Measurements from ENCODE around the gene PDLIM7.

DNA sequence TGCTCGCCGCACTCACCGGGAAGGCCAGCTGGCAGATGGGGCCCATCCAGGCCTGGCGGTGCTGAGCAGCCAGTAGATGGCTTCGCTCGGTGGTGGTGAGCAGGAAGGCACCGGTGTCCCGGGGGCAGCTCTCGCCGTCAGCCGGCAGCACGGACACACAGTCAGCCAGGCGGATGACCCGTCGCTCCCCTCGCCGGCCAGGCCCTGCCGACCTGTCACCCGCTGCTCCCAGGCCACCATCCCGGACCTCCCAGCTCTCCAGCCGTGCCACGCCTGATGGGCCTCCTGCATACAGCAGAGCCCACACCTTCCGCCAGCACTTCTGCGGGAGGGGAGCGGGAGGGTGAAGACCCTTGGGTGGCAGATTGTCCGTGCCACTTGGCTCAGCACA, 10.8 kb upstream of the PDLIM7 start:
- TF ChIP-seq, protein P1, sequence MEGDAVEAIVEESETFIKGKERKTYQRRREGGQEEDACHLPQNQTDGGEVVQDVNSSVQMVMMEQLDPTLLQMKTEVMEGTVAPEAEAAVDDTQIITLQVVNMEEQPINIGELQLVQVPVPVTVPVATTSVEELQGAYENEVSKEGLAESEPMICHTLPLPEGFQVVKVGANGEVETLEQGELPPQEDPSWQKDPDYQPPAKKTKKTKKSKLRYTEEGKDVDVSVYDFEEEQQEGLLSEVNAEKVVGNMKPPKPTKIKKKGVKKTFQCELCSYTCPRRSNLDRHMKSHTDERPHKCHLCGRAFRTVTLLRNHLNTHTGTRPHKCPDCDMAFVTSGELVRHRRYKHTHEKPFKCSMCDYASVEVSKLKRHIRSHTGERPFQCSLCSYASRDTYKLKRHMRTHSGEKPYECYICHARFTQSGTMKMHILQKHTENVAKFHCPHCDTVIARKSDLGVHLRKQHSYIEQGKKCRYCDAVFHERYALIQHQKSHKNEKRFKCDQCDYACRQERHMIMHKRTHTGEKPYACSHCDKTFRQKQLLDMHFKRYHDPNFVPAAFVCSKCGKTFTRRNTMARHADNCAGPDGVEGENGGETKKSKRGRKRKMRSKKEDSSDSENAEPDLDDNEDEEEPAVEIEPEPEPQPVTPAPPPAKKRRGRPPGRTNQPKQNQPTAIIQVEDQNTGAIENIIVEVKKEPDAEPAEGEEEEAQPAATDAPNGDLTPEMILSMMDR (IDR thresholded peaks at IDR 0.05): no peak
- TF ChIP-seq POLR2A (IDR thresholded peaks at IDR 0.05): no peak
